GM23248 (cell line): ENCODE results near the gene VAV2. TPM values are rescaled to one million over a fixed set of nuclear protein-coding genes. Genes with fewer than 3 reads are reported as not detected.
A peak's percentile ranks its signal among the peaks of the same experiment; 100 is the strongest.

Source experiments
- DNase-seq: peaks from one replicate; pipeline ENCODE4 v3.0.0-alpha.2; 2015
- H2AFZ ChIP-seq: fragments of 200-600 bp; sonication (generic); 2 replicates; pipeline ENCODE4 v1.6.1; 2016; ENCODE audit warnings: antibody characterized with exemption
- H3F3A ChIP-seq: fragments of 200-600 bp; sonication (generic); 2 replicates; pipeline ENCODE4 v1.6.1; 2016; ENCODE audit warnings: mild to moderate bottlenecking, antibody characterized with exemption, mixed run types; ENCODE audit not compliant: insufficient read depth
- H3K27ac ChIP-seq: fragments of 200-600 bp; sonication (generic); 2 replicates; pipeline ENCODE4 v1.5.1; 2016; ENCODE audit warnings: mild to moderate bottlenecking
- H3K27me3 ChIP-seq: fragments of 200-600 bp; sonication (generic); replicated peaks from 2 replicates; pipeline ENCODE4 v1.6.1; 2016; ENCODE audit warnings: mild to moderate bottlenecking; ENCODE audit not compliant: insufficient read depth
- H3K36me3 ChIP-seq: fragments of 200-600 bp; sonication (generic); 2 replicates; pipeline ENCODE4 v1.6.1; 2016; ENCODE audit warnings: low read depth, mild to moderate bottlenecking
- H3K4me1 ChIP-seq: fragments of 200-600 bp; sonication (generic); 2 replicates; pipeline ENCODE4 v1.6.1; 2016; ENCODE audit warnings: mild to moderate bottlenecking; ENCODE audit not compliant: insufficient read depth
- H3K4me2 ChIP-seq: fragments of 200-600 bp; sonication (generic); one replicate; pipeline ENCODE4 v1.6.1; 2016; ENCODE audit warnings: mild to moderate bottlenecking; ENCODE audit not compliant: unreplicated experiment
- H3K4me3 ChIP-seq: fragments of 200-600 bp; sonication (generic); 2 replicates; pipeline ENCODE4 v1.5.1; 2016; ENCODE audit warnings: mild to moderate bottlenecking
- H3K79me2 ChIP-seq: fragments of 200-600 bp; sonication (generic); 2 replicates; pipeline ENCODE4 v1.6.1; 2016; ENCODE audit warnings: mild to moderate bottlenecking; ENCODE audit not compliant: insufficient read depth
- H3K9ac ChIP-seq: fragments of 200-600 bp; sonication (generic); 2 replicates; pipeline ENCODE4 v1.6.1; 2016; ENCODE audit warnings: mild to moderate bottlenecking
- H3K9me2 ChIP-seq: fragments of 200-600 bp; sonication (generic); 2 replicates; pipeline ENCODE4 v1.6.1; 2016; ENCODE audit warnings: mixed run types, mild to moderate bottlenecking, moderate library complexity; ENCODE audit not compliant: insufficient read depth
- H3K9me3 ChIP-seq: fragments of 200-600 bp; sonication (generic); one replicate; pipeline ENCODE4 v1.6.1; 2017; ENCODE audit warnings: low read depth
- H4K20me1 ChIP-seq: fragments of 200-600 bp; sonication (generic); 2 replicates; pipeline ENCODE4 v1.6.0; 2016; ENCODE audit not compliant: insufficient read depth
- EZH2 ChIP-seq: fragments of 200-600 bp; sonication (generic); IDR thresholded peaks from 2 replicates; pipeline ENCODE4 v1.6.1; 2018; ENCODE audit warnings: antibody characterized with exemption, mild to moderate bottlenecking; ENCODE audit not compliant: insufficient read depth, poor library complexity, severe bottlenecking
- EZH2phosphoT487 ChIP-seq: fragments of 200-600 bp; sonication (generic); IDR thresholded peaks from 2 replicates; pipeline ENCODE4 v1.6.1; 2018; ENCODE audit warnings: antibody characterized with exemption, moderate library complexity, mild to moderate bottlenecking, low read depth; ENCODE audit not compliant: insufficient read depth
- WGBS, 2 experiments: methylation state at CpG; one replicate each; pipeline ENCODE4 v1.1.6; 2015 to 2017; ENCODE audit warnings: low lambda C conversion rate in 2 of 2, low coverage in 1 of 2; ENCODE audit errors: missing lambda C conversion rate in 2 of 2; 5-methylcytosine and 5-hydroxymethylcytosine counted together
- in situ Hi-C: fragments of 300-500 bp; cut with MboI; formaldehyde crosslinking; loops from 2 replicates; pipeline ENCODE4 v1.15.0; 2020
- polyA plus RNA-seq: library from polyadenylated mRNA; unstranded; fragments of >200 nt; fragmentation: Nextera tagmentation; extraction: Ambion mirVana; gene quantifications from 2 replicates; pipeline ENCODE4 v1.2.1, GENCODE V29; 2016
- total RNA-seq: library from RNA; depleted of rRNA; stranded (reverse); fragments of >200 nt; shearing (Covaris generic); gene quantifications from 2 replicates; pipeline ENCODE4 v1.2.3, GENCODE V29; 2014

Gene VAV2
- total and polyA plus RNA-seq, 2 experiments from 2014 or later = 6.7 to 9.0 TPM

DNA sequence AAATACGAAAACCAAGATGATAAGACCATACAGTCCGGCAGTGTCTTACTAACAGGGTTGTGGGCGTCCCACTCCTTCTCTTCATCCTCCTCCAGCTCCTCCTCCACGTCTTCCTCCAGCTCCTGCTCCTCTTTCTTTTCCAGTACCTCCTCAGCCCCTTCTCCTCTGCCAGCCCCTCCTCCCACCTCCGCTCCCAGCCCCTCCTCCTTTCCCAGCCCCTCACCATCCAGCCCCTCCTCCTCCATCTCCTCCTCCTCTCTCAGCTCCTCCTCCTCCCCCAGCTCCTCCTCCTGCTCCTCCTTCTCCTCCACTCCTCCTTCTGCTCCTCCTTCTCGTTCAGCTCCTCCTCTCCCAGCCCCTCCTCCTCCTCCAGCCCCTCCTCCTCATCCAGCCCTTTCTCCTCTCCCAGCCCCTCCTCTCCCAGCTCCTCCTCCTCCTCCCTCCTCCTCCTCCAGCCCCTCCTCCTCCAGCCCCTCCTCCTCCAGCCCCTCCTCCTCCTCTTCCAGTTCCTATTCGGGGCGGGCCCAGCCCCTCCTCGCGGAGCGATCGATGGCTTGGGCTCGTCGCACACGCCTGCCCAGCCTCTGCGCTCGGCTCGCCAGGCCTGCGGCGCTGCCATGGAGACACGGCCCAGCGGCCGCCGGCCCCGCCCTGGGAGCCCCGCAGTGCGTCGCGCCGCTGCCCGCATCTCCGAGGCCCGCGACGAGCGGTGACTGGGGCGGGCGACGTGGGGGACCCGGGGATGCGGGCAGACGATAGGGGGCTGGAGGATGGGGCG is 32.9 kb upstream of the VAV2 start, which contains the start of gene BRD3OS:
Gene BRD3OS (plus strand): TSS at position 654 of the 778 bp plus-strand sequence. CDS start 1,267 bp downstream, outside the sequence.
- H3K27me3 ChIP-seq = no peaks in the 10 kb centered on the region
- H3F3A ChIP-seq = no peaks in the 10 kb centered on the region
- H3K4me3 ChIP-seq = peak within 1 kb of the TSS; percentile 80
- no peaks in the 10 kb centered on the region for H3K9me2 ChIP-seq
- in situ Hi-C loops = no loop called here
- TF ChIP-seq EZH2 (no peak), EZH2phosphoT487 (no peak)
- H3K79me2 ChIP-seq = peaks cover 9% of the 10 kb centered on the region; the same call in 1 of the 2 replicates
- peak within 1 kb of the TSS; percentile 83 for H3K9ac ChIP-seq
- peak within 1 kb of the TSS; percentile 80 for H2AFZ ChIP-seq
- peak within 1 kb of the TSS; percentile 88 for H3K4me2 ChIP-seq
- H3K36me3 ChIP-seq = no peaks in the 10 kb centered on the region
- H3K27ac ChIP-seq = peak within 1 kb of the TSS; percentile 50
- no peaks in the 10 kb centered on the region for H3K9me3 ChIP-seq
- H3K4me1 ChIP-seq = no peaks in the 10 kb centered on the region
- no peaks in the 10 kb centered on the region for H4K20me1 ChIP-seq
- peak; percentile 99 for DNase-seq
- 1 to 2% methylated on average over 17 to 42 of the region's 43 CpGs for WGBS, 2 experiments

GRCh38 chr9:134024214-134024792 is 32.2 kb upstream of the VAV2 start:
- no peak for TF ChIP-seq EZH2
- no peak for TF ChIP-seq EZH2phosphoT487
- H3K9ac ChIP-seq = peak overlapping the region; percentile 43; the same call in 1 of the 2 replicates
- H2AFZ ChIP-seq = peak overlapping the region; percentile 77
- H3F3A ChIP-seq = no peaks in the 10 kb centered on the region
- peaks cover 9% of the 10 kb centered on the region; the same call in 1 of the 2 replicates for H3K79me2 ChIP-seq
- H3K9me2 ChIP-seq = no peaks in the 10 kb centered on the region
- H3K27ac ChIP-seq = 0 out of 2 replicates have a peak overlapping the region, but pooled peaks have one; percentile 8
- H3K9me3 ChIP-seq = no peaks in the 10 kb centered on the region
- no peaks in the 10 kb centered on the region for H3K36me3 ChIP-seq
- 48 to 49% methylated on average over 4 of the region's 4 CpGs for WGBS, 2 experiments
- H3K4me3 ChIP-seq = peak overlapping the region; percentile 65
- no peak for DNase-seq
- no peaks in the 10 kb centered on the region for H3K4me1 ChIP-seq
- no peaks in the 10 kb centered on the region for H3K27me3 ChIP-seq
- in situ Hi-C loops = no loop called here
- H3K4me2 ChIP-seq = peak overlapping the region; percentile 69
- no peaks in the 10 kb centered on the region for H4K20me1 ChIP-seq

DNA sequence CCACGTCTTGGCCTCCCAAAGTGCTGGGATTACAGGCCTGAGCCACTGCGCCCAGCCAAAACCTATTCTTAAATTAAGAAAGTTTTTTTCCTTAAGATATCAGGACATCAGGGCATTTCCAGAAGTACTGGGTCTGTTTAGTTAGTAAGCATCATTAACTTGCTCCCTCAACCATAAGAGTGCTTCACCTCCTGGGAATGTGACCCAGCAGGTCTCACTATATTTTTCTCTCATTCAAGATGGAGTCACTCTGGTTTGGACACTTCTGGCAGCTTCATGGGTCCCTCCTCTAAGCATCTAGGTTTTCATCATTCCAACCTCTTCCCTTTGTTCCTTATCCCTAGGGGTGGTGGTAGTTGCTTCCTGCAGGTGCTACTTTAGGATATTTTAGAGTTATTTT is 22.8 kb upstream of the VAV2 start:
- Histone ChIP-seq H3K36me3 (no peaks in the 10 kb centered on the region), H3K4me1 (no peaks in the 10 kb centered on the region), H3F3A (no peaks in the 10 kb centered on the region), H3K27ac (no peak overlapping the region), H3K79me2 (no peaks in the 10 kb centered on the region), H2AFZ (no peak overlapping the region), H3K4me2 (no peak overlapping the region), H3K27me3 (no peaks in the 10 kb centered on the region), H3K9me3 (no peaks in the 10 kb centered on the region), H3K9me2 (no peaks in the 10 kb centered on the region), H3K9ac (no peak overlapping the region), H3K4me3 (no peak overlapping the region), H4K20me1 (no peaks in the 10 kb centered on the region)
- 57 to 69% methylated on average over 2 of the region's 2 CpGs for WGBS, 2 experiments
- in situ Hi-C loops = no loop called here
- no peak for DNase-seq
- TF ChIP-seq EZH2phosphoT487 (no peak), EZH2 (no peak)

GRCh38 chr9:134011401-134011800 is 19.3 kb upstream of the VAV2 start:
- in situ Hi-C loops = no loop called here
- no peaks in the 10 kb centered on the region for H3K79me2 ChIP-seq
- no peaks in the 10 kb centered on the region for H3K9me2 ChIP-seq
- TF ChIP-seq EZH2 (no peak), EZH2phosphoT487 (no peak)
- H3K9me3 ChIP-seq = no peaks in the 10 kb centered on the region
- H3K36me3 ChIP-seq = no peaks in the 10 kb centered on the region
- no peak for DNase-seq
- no peaks in the 10 kb centered on the region for H3K4me1 ChIP-seq
- H2AFZ ChIP-seq = no peak overlapping the region
- 85 to 87% methylated on average over 6 of the region's 6 CpGs for WGBS, 2 experiments
- no peaks in the 10 kb centered on the region for H3F3A ChIP-seq
- H3K27ac ChIP-seq = no peak overlapping the region
- peaks cover 5% of the 10 kb centered on the region for H3K27me3 ChIP-seq
- no peak overlapping the region for H3K9ac ChIP-seq
- no peak overlapping the region for H3K4me2 ChIP-seq
- H4K20me1 ChIP-seq = no peaks in the 10 kb centered on the region
- no peak overlapping the region for H3K4me3 ChIP-seq
